K562 (cell line): ENCODE data around the gene IRX5. TPM values are rescaled to one million over a fixed set of nuclear protein-coding genes. Genes with fewer than 3 reads are reported as not detected.

Experiments used
- C11orf30 ChIP-seq: fragments of 450-650 bp; IDR thresholded peaks from 2 replicates; pipeline ENCODE4 v1.6.1; 2016; ENCODE audit warnings: low read depth, mild to moderate bottlenecking
- FIP1L1 ChIP-seq: fragments of 200-400 bp; formaldehyde crosslinking; IDR thresholded peaks from 2 replicates; pipeline ENCODE4 v1.6.1; 2018; ENCODE audit warnings: mild to moderate bottlenecking, low read depth, low read length; ENCODE audit not compliant: poor library complexity, severe bottlenecking
- HMGN3 ChIP-seq: IDR thresholded peaks from 2 replicates; pipeline ENCODE4 v1.6.1; 2011; ENCODE audit warnings: borderline replicate concordance, low read depth, mild to moderate bottlenecking, mixed read lengths, low read length; ENCODE audit not compliant: insufficient read length; ENCODE audit errors: extremely low read depth
- NR3C1 ChIP-seq: sonication (generic); formaldehyde crosslinking; IDR thresholded peaks from 2 replicates; pipeline ENCODE4 v1.8.1; 2022; ENCODE audit warnings: missing genetic modification reagents
- PRMT5 ChIP-seq: sonication (generic); formaldehyde crosslinking; IDR thresholded peaks from 2 replicates; pipeline ENCODE4 v1.5.0; 2020; ENCODE audit warnings: missing genetic modification reagents
- RBFOX2 ChIP-seq: fragments of 200-400 bp; formaldehyde crosslinking; IDR thresholded peaks from 2 replicates; pipeline ENCODE4 v1.6.1; 2017; ENCODE audit warnings: low read depth, mild to moderate bottlenecking, low read length, moderate library complexity
- U2AF2 ChIP-seq: fragments of 200-400 bp; formaldehyde crosslinking; optimal IDR thresholded peaks from 2 replicates; pipeline ENCODE3; 2017; ENCODE audit warnings: low read depth, mild to moderate bottlenecking, low read length
- ZNF217 ChIP-seq: sonication (generic); formaldehyde crosslinking; IDR thresholded peaks from 2 replicates; pipeline ENCODE4 v1.8.0; 2022; ENCODE audit warnings: mild to moderate bottlenecking, missing genetic modification reagents
- polyA plus RNA-seq, 8 experiments: library from polyadenylated mRNA; depleted of rRNA in 4 of 8; stranded (reverse) in 5 of 8; unstranded in 3 of 8; fragments of >200 nt; fragmentation: Nextera tagmentation in 2 of 8; fragmentation: Illumina TruSeq in 1 of 8; extraction: Ambion mirVana in 2 of 8; extraction: Trizol in 1 of 8; gene quantifications; 2 replicates each; pipeline versions ENCODE4 v1.2.1 to v1.2.3, GENCODE V29; 2011 to 2014; ENCODE audit warnings: inconsistent platforms in 1 of 8, missing spikeins in 1 of 8
- total RNA-seq, 7 experiments: library from RNA; depleted of rRNA in 6 of 7; stranded (reverse); fragments of >200 nt in 6 of 7; fragmentation: Illumina TruSeq in 2 of 7; extraction: Trizol in 2 of 7; gene quantifications; 2 replicates each; pipeline versions ENCODE4 v1.2.1 to v1.2.3, GENCODE V29; 2011 to 2021; ENCODE audit warnings: low replicate concordance in 1 of 7
- TF ChIP-seq, protein P1 (sequence below): conservative IDR thresholded peaks from 2 replicates; pipeline ENCODE4 v1.6.1; 2011; ENCODE audit warnings: low read depth, mild to moderate bottlenecking, low read length; ENCODE audit not compliant: control insufficient read depth
- TF ChIP-seq, protein P2 (sequence below): fragments of 200-600 bp; sonication (generic); IDR thresholded peaks from one replicate; pipeline ENCODE4 v1.6.1; 2012; ENCODE audit warnings: mild to moderate bottlenecking, low read depth, low read length, inconsistent platforms
- TF ChIP-seq, protein P3 (sequence below): fragments of 450-650 bp; IDR thresholded peaks from 2 replicates; pipeline ENCODE4 v1.6.1; 2016
- TF ChIP-seq, protein P4 (sequence below): fragments of 250-450 bp; sonication (Bioruptor Pico); IDR thresholded peaks from 2 replicates; pipeline ENCODE4 v1.8.0; 2022; ENCODE audit warnings: moderate library complexity, mild to moderate bottlenecking, inconsistent platforms

IRX5 gene
- total and polyA plus RNA-seq, 9 of the 15 experiments (the other 6 are each of a cell fraction or from before 2014, with no cell fraction given) = 0.20 to 4.2 (median 0.94) TPM

DNA sequence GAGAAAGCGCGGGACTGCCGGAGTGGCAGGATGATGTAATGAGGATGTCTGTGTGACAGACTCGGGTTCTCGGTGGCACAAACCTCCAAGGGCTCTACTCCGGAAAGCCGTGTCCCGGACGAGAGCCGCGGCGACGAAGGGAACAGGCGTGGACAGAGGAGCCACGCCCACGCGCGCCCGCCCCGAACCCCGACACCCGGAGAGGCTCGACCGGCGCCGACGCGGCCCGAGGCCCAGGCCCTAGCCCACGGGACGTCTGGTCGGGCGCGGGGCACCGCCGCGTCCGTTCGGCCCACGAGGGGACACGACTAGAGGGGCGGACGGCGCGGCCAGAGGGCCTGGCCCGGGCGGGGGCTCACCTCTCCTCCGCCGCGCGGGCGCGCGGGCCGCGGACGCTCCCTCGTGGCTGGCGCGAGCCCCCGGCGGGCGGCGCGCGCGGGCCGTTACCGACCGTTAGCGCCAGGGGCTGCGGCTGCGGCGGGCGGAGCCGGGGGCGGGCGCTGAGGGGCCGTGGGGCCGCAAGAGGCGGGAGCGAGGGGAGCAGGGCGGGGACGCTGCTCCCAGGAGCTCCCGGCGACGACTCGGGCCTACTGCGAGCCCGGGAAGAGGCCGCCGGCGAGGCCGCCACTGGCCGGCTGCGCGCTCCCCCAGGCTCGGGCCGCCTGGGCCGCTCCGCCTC lies 2.1 kb upstream of the IRX5 start (continued):
- TF ChIP-seq HMGN3 (peak; percentile 58), FIP1L1 (no peak), RBFOX2 (peak; percentile 84), NR3C1 (CRISPR knock-in tag) (no peak), PRMT5 (CRISPR knock-in tag) (no peak), U2AF2 (no peak), ZNF217 (CRISPR knock-in tag) (no peak), C11orf30 (no peak)
- TF ChIP-seq, protein P1, sequence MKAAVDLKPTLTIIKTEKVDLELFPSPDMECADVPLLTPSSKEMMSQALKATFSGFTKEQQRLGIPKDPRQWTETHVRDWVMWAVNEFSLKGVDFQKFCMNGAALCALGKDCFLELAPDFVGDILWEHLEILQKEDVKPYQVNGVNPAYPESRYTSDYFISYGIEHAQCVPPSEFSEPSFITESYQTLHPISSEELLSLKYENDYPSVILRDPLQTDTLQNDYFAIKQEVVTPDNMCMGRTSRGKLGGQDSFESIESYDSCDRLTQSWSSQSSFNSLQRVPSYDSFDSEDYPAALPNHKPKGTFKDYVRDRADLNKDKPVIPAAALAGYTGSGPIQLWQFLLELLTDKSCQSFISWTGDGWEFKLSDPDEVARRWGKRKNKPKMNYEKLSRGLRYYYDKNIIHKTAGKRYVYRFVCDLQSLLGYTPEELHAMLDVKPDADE = peak; percentile 10; the same call in 1 of the 2 replicates
- TF ChIP-seq, protein P2, sequence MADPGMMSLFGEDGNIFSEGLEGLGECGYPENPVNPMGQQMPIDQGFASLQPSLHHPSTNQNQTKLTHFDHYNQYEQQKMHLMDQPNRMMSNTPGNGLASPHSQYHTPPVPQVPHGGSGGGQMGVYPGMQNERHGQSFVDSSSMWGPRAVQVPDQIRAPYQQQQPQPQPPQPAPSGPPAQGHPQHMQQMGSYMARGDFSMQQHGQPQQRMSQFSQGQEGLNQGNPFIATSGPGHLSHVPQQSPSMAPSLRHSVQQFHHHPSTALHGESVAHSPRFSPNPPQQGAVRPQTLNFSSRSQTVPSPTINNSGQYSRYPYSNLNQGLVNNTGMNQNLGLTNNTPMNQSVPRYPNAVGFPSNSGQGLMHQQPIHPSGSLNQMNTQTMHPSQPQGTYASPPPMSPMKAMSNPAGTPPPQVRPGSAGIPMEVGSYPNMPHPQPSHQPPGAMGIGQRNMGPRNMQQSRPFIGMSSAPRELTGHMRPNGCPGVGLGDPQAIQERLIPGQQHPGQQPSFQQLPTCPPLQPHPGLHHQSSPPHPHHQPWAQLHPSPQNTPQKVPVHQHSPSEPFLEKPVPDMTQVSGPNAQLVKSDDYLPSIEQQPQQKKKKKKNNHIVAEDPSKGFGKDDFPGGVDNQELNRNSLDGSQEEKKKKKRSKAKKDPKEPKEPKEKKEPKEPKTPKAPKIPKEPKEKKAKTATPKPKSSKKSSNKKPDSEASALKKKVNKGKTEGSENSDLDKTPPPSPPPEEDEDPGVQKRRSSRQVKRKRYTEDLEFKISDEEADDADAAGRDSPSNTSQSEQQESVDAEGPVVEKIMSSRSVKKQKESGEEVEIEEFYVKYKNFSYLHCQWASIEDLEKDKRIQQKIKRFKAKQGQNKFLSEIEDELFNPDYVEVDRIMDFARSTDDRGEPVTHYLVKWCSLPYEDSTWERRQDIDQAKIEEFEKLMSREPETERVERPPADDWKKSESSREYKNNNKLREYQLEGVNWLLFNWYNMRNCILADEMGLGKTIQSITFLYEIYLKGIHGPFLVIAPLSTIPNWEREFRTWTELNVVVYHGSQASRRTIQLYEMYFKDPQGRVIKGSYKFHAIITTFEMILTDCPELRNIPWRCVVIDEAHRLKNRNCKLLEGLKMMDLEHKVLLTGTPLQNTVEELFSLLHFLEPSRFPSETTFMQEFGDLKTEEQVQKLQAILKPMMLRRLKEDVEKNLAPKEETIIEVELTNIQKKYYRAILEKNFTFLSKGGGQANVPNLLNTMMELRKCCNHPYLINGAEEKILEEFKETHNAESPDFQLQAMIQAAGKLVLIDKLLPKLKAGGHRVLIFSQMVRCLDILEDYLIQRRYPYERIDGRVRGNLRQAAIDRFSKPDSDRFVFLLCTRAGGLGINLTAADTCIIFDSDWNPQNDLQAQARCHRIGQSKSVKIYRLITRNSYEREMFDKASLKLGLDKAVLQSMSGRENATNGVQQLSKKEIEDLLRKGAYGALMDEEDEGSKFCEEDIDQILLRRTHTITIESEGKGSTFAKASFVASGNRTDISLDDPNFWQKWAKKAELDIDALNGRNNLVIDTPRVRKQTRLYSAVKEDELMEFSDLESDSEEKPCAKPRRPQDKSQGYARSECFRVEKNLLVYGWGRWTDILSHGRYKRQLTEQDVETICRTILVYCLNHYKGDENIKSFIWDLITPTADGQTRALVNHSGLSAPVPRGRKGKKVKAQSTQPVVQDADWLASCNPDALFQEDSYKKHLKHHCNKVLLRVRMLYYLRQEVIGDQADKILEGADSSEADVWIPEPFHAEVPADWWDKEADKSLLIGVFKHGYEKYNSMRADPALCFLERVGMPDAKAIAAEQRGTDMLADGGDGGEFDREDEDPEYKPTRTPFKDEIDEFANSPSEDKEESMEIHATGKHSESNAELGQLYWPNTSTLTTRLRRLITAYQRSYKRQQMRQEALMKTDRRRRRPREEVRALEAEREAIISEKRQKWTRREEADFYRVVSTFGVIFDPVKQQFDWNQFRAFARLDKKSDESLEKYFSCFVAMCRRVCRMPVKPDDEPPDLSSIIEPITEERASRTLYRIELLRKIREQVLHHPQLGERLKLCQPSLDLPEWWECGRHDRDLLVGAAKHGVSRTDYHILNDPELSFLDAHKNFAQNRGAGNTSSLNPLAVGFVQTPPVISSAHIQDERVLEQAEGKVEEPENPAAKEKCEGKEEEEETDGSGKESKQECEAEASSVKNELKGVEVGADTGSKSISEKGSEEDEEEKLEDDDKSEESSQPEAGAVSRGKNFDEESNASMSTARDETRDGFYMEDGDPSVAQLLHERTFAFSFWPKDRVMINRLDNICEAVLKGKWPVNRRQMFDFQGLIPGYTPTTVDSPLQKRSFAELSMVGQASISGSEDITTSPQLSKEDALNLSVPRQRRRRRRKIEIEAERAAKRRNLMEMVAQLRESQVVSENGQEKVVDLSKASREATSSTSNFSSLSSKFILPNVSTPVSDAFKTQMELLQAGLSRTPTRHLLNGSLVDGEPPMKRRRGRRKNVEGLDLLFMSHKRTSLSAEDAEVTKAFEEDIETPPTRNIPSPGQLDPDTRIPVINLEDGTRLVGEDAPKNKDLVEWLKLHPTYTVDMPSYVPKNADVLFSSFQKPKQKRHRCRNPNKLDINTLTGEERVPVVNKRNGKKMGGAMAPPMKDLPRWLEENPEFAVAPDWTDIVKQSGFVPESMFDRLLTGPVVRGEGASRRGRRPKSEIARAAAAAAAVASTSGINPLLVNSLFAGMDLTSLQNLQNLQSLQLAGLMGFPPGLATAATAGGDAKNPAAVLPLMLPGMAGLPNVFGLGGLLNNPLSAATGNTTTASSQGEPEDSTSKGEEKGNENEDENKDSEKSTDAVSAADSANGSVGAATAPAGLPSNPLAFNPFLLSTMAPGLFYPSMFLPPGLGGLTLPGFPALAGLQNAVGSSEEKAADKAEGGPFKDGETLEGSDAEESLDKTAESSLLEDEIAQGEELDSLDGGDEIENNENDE = no peak
- TF ChIP-seq, protein P3, sequence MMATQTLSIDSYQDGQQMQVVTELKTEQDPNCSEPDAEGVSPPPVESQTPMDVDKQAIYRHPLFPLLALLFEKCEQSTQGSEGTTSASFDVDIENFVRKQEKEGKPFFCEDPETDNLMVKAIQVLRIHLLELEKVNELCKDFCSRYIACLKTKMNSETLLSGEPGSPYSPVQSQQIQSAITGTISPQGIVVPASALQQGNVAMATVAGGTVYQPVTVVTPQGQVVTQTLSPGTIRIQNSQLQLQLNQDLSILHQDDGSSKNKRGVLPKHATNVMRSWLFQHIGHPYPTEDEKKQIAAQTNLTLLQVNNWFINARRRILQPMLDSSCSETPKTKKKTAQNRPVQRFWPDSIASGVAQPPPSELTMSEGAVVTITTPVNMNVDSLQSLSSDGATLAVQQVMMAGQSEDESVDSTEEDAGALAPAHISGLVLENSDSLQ = no peak
- TF ChIP-seq, protein P4, sequence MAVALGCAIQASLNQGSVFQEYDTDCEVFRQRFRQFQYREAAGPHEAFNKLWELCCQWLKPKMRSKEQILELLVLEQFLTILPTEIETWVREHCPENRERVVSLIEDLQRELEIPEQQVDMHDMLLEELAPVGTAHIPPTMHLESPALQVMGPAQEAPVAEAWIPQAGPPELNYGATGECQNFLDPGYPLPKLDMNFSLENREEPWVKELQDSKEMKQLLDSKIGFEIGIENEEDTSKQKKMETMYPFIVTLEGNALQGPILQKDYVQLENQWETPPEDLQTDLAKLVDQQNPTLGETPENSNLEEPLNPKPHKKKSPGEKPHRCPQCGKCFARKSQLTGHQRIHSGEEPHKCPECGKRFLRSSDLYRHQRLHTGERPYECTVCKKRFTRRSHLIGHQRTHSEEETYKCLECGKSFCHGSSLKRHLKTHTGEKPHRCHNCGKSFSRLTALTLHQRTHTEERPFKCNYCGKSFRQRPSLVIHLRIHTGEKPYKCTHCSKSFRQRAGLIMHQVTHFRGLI (CRISPR knock-in tag) = no peak
